Astrocyte (in vitro differentiated cells and primary cell): ENCODE results near the gene SDK1.

ENCODE experiments used
- EZH2 ChIP-seq: IDR thresholded peaks from 2 replicates; pipeline ENCODE4 v1.6.1; 2012; ENCODE audit warnings: mild to moderate bottlenecking, low read length, inconsistent platforms; ENCODE audit not compliant: insufficient read depth
- TF ChIP-seq, protein P1 (sequence below): IDR thresholded peaks from 2 replicates; pipeline ENCODE4 v1.5.1; 2011; ENCODE audit warnings: low read depth, mild to moderate bottlenecking, inconsistent platforms, low read length, moderate library complexity; ENCODE audit not compliant: insufficient read depth

DNA sequence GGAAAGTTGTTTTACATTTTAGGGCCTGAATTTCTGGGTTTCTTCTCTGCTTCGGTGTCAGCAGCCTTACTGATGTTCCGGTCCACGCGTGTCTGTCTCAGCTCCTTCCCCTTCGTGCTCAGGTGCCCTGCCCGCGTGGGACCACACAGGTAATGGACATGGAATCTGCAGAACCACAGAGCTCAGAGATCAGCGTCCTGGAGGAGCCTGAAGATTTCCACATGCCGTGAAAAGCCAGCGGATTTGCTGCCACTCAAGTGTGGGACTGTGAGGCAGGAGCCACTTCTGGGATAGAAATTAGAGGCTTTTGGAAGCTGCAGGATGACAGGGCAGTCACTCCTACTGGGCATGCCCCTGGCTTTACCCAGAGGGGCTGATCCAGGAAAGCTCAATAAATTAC is 714.9 kb downstream of the SDK1 start:
- TF ChIP-seq, protein P1, sequence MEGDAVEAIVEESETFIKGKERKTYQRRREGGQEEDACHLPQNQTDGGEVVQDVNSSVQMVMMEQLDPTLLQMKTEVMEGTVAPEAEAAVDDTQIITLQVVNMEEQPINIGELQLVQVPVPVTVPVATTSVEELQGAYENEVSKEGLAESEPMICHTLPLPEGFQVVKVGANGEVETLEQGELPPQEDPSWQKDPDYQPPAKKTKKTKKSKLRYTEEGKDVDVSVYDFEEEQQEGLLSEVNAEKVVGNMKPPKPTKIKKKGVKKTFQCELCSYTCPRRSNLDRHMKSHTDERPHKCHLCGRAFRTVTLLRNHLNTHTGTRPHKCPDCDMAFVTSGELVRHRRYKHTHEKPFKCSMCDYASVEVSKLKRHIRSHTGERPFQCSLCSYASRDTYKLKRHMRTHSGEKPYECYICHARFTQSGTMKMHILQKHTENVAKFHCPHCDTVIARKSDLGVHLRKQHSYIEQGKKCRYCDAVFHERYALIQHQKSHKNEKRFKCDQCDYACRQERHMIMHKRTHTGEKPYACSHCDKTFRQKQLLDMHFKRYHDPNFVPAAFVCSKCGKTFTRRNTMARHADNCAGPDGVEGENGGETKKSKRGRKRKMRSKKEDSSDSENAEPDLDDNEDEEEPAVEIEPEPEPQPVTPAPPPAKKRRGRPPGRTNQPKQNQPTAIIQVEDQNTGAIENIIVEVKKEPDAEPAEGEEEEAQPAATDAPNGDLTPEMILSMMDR: no peak
- no peak for TF ChIP-seq EZH2
